NCI-H146 (cell line): ENCODE measurements around the gene LKAAEAR1.
"Not testable (repeated sequence)": the region's sequence is repeated elsewhere in the genome, so short reads cannot be mapped to it uniquely, and the experiment has no call there.

Experiments
- DNase-seq: peaks from one replicate; lab custom pipeline; 2025; lab: John Stamatoyannopoulos, UW

The LKAAEAR1 gene

DNA sequence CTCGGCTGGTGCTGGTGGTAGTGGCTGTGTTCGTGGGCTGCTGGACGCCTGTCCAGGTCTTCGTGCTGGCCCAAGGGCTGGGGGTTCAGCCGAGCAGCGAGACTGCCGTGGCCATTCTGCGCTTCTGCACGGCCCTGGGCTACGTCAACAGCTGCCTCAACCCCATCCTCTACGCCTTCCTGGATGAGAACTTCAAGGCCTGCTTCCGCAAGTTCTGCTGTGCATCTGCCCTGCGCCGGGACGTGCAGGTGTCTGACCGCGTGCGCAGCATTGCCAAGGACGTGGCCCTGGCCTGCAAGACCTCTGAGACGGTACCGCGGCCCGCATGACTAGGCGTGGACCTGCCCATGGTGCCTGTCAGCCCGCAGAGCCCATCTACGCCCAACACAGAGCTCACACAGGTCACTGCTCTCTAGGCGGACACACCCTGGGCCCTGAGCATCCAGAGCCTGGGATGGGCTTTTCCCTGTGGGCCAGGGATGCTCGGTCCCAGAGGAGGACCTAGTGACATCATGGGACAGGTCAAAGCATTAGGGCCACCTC is 14.3 kb upstream of the LKAAEAR1 start:
- DNase-seq, result no peak

DNA sequence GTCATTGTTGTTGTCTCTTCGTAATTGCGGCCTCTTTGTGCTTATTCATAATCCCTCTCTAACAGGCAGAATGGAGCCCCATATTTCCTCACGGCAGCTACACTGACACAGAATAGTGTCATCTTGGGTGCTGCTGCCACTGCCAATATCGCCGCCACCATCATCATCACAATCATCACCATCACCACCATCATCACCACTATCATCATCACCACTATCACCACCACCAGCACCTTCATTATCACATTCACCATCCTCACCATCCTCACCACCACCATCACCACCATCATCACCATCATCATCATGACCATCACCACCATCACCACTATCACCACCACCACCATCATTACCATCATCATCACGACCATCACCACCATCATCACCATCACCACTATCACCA is 12.3 kb upstream of the LKAAEAR1 start:
- DNase-seq, result no peak

GRCh38 chr20:64095927-64096326 is 11.7 kb upstream of the LKAAEAR1 start:
- DNase-seq, result no peak

GRCh38 chr20:64095455-64095854 is 11.3 kb upstream of the LKAAEAR1 start:
- DNase-seq, result no peak

DNA sequence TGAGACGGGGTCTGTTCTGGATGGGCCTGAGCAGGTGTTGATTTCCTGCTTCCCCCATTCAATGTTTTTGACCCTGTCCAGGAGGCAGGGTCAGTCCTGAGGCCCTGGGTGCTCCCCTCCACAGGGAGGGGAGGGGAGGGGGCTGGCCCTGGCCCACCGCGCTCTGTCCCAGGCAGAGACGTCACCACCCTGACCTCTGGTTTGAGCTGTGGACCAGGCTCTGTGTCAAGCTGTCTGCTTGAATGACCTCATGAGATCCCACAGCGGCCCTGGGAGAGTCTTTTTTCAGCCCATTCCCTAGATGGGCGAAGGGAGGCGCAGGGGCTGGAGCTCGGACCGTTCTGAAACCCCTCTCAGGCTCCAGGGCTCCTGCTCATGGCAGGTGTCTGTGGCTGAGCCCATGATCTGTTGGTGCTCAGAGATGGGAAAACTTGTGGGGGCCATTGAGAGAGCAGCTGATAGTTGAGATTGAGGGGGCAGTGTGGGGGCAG is 8.9 kb upstream of the LKAAEAR1 start:
- DNase-seq, result no peak

DNA sequence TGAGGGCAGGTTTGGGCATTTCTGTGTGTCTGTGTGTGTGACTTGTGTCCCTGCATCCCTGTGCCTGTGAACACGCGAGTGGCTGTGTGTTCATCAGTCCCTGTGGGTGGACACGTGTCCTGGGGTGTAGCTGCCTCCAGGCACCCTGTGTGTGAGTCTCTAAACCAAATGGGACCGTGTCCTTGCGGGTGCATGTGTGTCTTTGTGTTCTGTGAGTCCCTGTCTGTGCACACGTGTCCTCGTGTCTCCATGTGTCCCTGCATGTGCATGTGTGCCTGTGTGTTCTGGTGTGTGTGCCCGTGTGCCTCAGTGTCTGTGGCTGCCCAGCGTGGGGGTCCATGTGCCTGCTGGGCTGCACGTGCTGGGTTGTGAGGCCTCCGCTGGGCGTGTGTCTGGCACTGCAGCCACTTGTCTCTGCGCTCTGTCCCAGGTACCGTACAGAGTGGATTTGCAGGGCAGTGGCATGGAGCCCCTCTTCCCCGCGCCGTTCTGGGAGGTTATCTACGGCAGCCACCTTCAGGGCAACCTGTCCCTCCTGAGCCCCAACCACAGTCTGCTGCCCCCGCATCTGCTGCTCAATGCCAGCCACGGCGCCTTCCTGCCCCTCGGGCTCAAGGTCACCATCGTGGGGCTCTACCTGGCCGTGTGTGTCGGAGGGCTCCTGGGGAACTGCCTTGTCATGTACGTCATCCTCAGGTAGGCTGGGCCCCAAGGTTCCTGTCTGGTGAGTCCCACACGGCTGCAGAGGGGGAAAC is 8.2 kb upstream of the LKAAEAR1 start:
- DNase-seq, result peak; percentile 21

DNA sequence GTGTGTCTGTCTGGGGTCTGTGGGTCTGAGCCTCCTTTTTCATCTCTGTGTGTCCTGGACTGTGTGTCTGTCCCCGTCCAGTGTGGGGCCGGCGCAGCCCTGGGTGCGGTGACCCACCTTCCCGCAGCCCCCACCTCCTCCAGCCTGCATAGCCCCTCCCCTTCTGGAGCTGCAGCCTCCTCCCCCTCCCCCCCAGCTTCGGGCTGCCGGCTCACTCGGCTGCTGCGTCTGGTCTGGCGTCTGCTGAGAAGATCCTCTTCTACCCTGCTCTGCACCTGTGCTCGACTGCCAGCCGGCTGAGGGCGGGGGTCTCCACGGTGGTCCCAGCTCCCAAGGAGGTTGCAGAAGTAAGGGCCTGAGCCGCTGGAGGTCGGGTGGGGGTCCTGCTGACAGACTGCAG is 7.6 kb upstream of the LKAAEAR1 start:
- DNase-seq, result peak; percentile 58

DNA sequence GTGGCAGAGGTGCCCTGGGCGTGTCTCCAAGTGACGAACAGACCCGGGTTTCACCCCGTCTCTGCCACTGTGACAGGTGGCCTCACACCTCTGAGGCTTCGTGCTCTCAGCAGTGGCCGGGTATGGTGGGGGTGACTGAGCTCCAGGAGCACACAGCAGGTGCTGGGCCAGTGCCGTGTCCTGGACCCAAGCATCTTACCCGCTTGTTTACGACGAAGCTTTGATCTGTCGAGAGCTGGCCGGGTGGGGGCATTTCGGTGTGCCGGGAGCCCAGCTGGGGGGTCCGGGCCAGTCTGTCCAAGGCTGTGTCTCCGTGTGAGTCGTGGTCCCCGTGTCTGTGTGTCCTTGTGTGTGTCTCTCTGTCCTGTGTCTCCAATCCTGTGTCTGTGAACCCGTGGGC is 7.1 kb upstream of the LKAAEAR1 start:
- no peak for DNase-seq

DNA sequence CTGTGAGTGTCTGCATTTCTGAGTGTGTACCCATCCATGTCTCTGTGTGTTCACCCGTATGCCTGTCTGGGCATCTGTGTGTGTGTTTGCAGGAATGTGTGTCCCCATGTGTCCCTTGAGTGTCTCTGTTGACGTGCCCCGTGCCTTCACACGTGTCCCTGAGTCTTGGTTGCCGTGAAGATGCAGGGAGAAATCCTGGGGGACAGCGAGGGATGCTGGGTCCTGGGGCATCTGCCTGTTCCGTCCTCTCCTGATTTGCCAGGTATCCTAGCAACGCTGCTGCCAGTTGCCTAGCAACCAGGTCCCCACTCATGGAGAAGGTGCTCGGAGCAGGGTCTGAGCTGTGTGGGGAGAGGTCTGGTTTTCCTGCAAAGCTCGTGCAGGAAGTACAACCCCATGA is 6.0 kb upstream of the LKAAEAR1 start:
- peak; percentile 27 for DNase-seq

- not testable (repeated sequence) for DNase-seq
These were observed 4.4 kb upstream of the LKAAEAR1 start for GRCh38 chr20:64088586-64088985.

DNA sequence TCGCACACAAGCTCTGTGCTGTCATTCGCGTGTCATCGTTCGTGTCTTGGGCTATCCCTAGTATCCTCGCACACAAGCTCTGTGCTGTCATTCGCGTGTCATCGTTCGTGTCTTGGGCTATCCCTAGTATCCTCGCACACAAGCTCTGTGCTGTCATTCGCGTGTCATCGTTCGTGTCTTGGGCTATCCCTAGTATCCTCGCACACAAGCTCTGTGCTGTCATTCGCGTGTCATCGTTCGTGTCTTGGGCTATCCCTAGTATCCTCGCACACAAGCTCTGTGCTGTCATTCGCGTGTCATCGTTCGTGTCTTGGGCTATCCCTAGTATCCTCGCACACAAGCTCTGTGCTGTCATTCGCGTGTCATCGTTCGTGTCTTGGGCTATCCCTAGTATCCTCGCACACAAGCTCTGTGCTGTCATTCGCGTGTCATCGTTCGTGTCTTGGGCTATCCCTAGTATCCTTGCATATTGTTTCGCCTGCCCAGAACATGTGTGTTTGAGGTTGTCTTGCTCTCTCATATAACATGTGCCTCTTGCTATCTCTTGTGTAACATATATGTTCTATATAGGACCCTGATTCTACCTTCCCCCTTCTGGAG is 3.1 kb upstream of the LKAAEAR1 start:
- DNase-seq, result not testable (repeated sequence)

- no peak for DNase-seq
These were observed 2.6 kb upstream of the LKAAEAR1 start for GRCh38 chr20:64086801-64087200.

DNA sequence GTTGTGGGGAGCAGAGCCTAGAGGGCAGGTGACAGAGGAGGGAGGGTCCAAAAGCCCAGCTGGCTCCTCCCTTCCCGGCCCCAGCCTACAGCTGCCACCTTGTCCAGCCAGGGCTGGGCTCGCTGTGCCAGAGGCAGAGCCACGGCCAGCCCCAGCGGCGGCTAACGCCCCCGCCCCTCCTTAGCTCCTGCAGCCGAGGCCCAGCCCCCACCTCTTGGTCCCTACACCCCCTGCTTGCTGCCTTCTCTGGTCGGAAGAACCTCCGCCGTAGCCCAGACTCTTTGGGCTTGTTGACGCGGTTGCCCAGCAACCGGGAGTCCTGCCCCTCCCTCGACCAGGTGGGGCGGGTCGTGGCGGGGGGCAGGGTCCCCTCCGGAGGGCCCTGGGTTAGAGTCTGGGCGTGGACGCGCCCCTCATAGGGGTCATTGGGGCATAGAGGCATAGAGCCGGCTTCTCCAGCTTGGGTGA is 521 bp upstream of the LKAAEAR1 start:
- DNase-seq, result peak; percentile 63

DNA sequence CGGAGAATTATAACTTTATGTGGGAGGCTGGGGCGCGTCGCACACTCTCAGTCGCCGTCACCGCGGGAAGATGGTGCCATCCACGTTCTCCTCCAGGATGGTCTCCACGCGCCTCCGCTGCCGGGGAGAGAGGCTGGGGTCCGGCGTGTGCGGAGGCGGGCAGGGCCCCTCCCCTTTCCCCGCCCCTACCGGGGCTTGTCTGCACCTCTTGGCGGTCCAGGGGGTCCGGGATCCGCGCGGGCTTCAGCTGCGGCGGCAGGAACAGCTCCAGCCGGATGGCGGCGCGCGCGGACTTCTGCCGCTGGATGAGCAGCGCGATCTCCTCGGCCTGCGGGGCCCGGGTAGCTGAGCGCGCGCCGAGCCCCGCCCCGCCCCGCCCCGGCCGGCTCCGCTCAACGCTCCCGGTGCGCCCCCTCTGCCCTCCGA is 807 bp downstream of the LKAAEAR1 start:
- DNase-seq, result peak; percentile 89

GRCh38 chr20:64082820-64083377 is 1.3 kb downstream of the LKAAEAR1 start:
- DNase-seq, result peak; percentile 30

- no peak for DNase-seq
These were observed 2.0 kb downstream of the LKAAEAR1 start for GRCh38 chr20:64082126-64082731.

DNA sequence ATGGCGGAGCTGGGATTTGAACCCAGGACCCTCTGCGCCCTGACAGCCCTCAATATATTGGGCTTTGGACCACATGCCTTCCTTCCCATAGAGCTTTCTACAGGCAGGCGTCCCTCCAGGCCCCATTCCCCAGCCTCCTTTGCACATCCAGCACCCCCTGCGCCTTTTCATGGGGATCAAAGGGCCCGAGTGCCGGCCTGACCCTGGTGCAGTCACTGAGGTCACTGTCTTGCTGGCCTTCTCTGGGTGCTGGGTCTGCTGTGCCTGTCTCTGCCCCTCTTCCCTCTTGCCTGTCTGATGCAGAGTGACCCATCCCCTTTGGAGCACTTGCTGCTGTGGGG is 2.6 kb downstream of the LKAAEAR1 start:
- no peak for DNase-seq

GRCh38 chr20:64080813-64081623 is 3.2 kb downstream of the LKAAEAR1 start:
- DNase-seq, result no peak

DNA sequence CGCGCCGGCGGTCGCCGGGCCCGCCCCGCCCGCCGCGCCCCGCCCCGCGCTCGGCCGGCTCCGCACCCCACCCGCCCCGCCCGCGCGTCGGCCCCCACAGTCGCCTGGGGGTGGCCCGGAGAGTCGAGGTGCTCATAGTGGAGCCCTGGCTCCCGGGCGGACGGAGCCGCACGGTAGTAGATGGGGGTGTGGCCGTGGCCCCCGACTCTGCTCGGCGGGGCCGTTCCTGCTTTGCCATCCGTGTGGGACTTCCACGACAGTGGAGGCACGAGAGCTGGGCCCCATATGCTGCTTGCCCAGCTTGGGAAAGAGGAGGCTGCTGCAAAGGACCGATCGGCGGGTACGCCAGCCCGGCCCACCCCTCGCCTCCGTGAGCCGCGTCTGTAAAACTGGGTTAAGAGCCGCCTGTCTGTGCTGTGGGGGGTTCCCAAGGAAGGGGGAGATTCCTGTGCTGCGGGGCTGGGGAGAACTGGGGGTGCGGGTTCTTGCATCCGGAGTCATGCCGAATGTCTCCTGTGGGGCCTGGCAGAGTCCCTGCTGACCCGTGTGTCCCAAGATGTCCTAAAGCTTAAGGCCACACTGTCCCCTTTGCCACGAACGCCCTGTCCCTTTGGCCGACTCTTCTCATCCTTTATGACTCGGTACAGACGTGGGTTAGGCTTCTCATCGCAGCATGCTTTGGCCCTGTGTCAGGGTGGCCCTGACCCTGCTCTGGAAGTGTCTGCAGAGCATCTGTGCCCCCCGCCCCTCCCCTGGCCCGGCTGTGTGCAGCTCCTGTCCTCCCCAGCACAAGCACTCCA is 4.0 kb downstream of the LKAAEAR1 start, which contains the start of gene OPRL1:
Gene OPRL1 (plus strand): TSS at position 70 of the 800 bp plus-strand sequence. CDS start 12,639 bp downstream, outside the sequence.
- DNase-seq, result no peak

GRCh38 chr20:64079273-64080012 is 4.8 kb downstream of the LKAAEAR1 start, which contains the start of gene RGS19:
Gene RGS19, minus strand, starts transcription at chr20:64079518. Its CDS starts 2,632 bp downstream, at chr20:64076886.
- peak; percentile 73 for DNase-seq
